B cell (primary cell): Measurements from ENCODE around the gene SLC36A4. TPM values are rescaled to one million over a fixed set of nuclear protein-coding genes. Genes with fewer than 3 reads are reported as not detected.

Experiments used
- ATAC-seq: fragments of 200-7000 bp; cut with Tn5 transposase; one replicate; pipeline ENCODE4 v1.10.0; 2021; ENCODE audit warnings: low read depth, mild to moderate bottlenecking, moderate number of reproducible peaks, moderate library complexity
- CTCF ChIA-PET: fragments of 350-600 bp; sonication (Branson Sonifier 250); formaldehyde crosslinking; loops from one replicate; lab custom pipeline; 2021; ENCODE audit warnings: antibody characterized with exemption, inconsistent platforms; lab: Charles Lee
- POLR2A ChIA-PET: fragments of 350-600 bp; sonication (Branson Sonifier 250); formaldehyde crosslinking; loops from one replicate; lab custom pipeline; 2021; ENCODE audit warnings: antibody characterized with exemption; lab: Charles Lee
- DNase-seq: peaks from one replicate; pipeline ENCODE4 v3.0.0; 2013
- H2AFZ ChIP-seq: 2 replicates; pipeline ENCODE4 v1.6.1; 2012; ENCODE audit warnings: mild to moderate bottlenecking, low read depth, low read length; ENCODE audit not compliant: insufficient read depth, poor library complexity, severe bottlenecking
- H3K27ac ChIP-seq, 2 donors: 1 replicate in 1 of 2; 2 replicates in 1 of 2; pipeline ENCODE4 v1.5.1; 2012 to 2013; ENCODE audit warnings: low read length in 2 of 2, mild to moderate bottlenecking in 2 of 2, moderate library complexity in 1 of 2
- H3K27me3 ChIP-seq, 4 experiments: fragments of 200-600 bp in 1 of 4; sonication (generic) in 1 of 4; replicated peaks in 1 of 4; 1 replicate in 2 of 4; 2 replicates in 2 of 4; pipeline versions ENCODE4 v1.6.1 to v1.7.0; 2013 to 2016; ENCODE audit warnings: low read length in 3 of 4, mild to moderate bottlenecking in 2 of 4, mixed read lengths in 1 of 4, moderate library complexity in 1 of 4; ENCODE audit not compliant: insufficient read depth in 4 of 4, control insufficient read depth in 3 of 4; ENCODE audit errors: control extremely low read depth in 1 of 4
- H3K36me3 ChIP-seq, 2 experiments: replicated peaks in 1 of 2; 1 replicate in 1 of 2; 2 replicates in 1 of 2; pipeline versions ENCODE4 v1.6.1 to v1.7.1; 2013; ENCODE audit warnings: low read length in 1 of 2; ENCODE audit not compliant: insufficient read depth in 2 of 2, control insufficient read depth in 1 of 2; ENCODE audit errors: control extremely low read depth in 1 of 2, extremely low read depth in 1 of 2
- H3K4me1 ChIP-seq, 2 donors: fragments of 200-600 bp in 1 of 2; sonication (generic) in 1 of 2; 1 replicate in 1 of 2; 2 replicates in 1 of 2; pipeline versions ENCODE4 v1.5.1 to v1.6.1; 2013 to 2017; ENCODE audit warnings: low read length in 2 of 2; ENCODE audit not compliant: control insufficient read depth in 2 of 2, insufficient read depth in 2 of 2
- H3K4me2 ChIP-seq: replicated peaks from 2 replicates; pipeline ENCODE3; 2012; ENCODE audit warnings: mild to moderate bottlenecking, low read depth, low read length; ENCODE audit not compliant: poor library complexity, severe bottlenecking
- H3K4me3 ChIP-seq, 5 experiments: fragments of 200-600 bp in 1 of 5; sonication (generic) in 1 of 5; 1 replicate in 3 of 5; 2 replicates in 2 of 5; pipeline versions ENCODE4 v1.5.1 to v1.7.0; 2011 to 2016; ENCODE audit warnings: low read length in 4 of 5, mild to moderate bottlenecking in 4 of 5, low read depth in 2 of 5, control low read depth in 1 of 5, moderate library complexity in 1 of 5; ENCODE audit not compliant: insufficient read depth in 1 of 5; ENCODE audit errors: control extremely low read depth in 1 of 5, extremely low read depth in 1 of 5
- H3K79me2 ChIP-seq: fragments of 200-600 bp; sonication (generic); one replicate; pipeline ENCODE4 v1.6.0; 2016; ENCODE audit warnings: low read length; ENCODE audit not compliant: control insufficient read depth, insufficient read depth
- H3K9ac ChIP-seq: fragments of 200-600 bp; sonication (generic); 2 replicates; pipeline ENCODE4 v1.6.1; 2017; ENCODE audit warnings: mild to moderate bottlenecking, low read length, moderate library complexity
- H3K9me3 ChIP-seq, 3 donors: one replicate each; pipeline versions ENCODE4 v1.6.1 to v1.7.1; 2013; ENCODE audit warnings: low read length in 2 of 3; ENCODE audit not compliant: control insufficient read depth in 2 of 3, insufficient read depth in 1 of 3; ENCODE audit errors: control extremely low read depth in 1 of 3
- H4K20me1 ChIP-seq: 2 replicates; pipeline ENCODE4 v1.6.0; 2012; ENCODE audit warnings: mild to moderate bottlenecking, low read length; ENCODE audit not compliant: insufficient read depth, control insufficient read depth, poor library complexity, severe bottlenecking
- H3K27ac Mint-ChIP-seq: one replicate; pipeline ENCODE4 v1.8.0; 2021; ENCODE audit warnings: mixed read lengths
- H3K27me3 Mint-ChIP-seq: one replicate; pipeline ENCODE4 v1.8.0; 2021; ENCODE audit warnings: mixed read lengths
- H3K4me1 Mint-ChIP-seq: one replicate; pipeline ENCODE4 v1.8.0; 2021; ENCODE audit warnings: mixed read lengths
- H3K4me3 Mint-ChIP-seq: one replicate; pipeline ENCODE4 v1.8.0; 2021; ENCODE audit warnings: mixed read lengths
- H3K9me3 Mint-ChIP-seq: one replicate; pipeline ENCODE4 v1.8.0; 2022; ENCODE audit warnings: mixed read lengths; ENCODE audit not compliant: insufficient read depth
- CTCF ChIP-seq: fragments of 200-600 bp; IDR thresholded peaks from one replicate; pipeline ENCODE4 v1.8.0; 2022; ENCODE audit warnings: antibody characterized with exemption, mild to moderate bottlenecking
- EZH2 ChIP-seq: IDR thresholded peaks from 2 replicates; pipeline ENCODE4 v1.6.1; 2012; ENCODE audit warnings: borderline replicate concordance, low read depth, mild to moderate bottlenecking, moderate library complexity, low read length; ENCODE audit not compliant: insufficient read depth, poor library complexity, severe bottlenecking
- WGBS: methylation state at CpG from one replicate; pipeline ENCODE4 v1.1.5; 2013; ENCODE audit warnings: missing lambda C conversion rate; ENCODE audit not compliant: insufficient coverage; 5-methylcytosine and 5-hydroxymethylcytosine counted together
- intact Hi-C: fragments of 100-400 bp; cut with micrococcal nuclease; formaldehyde crosslinking; loops from one replicate; pipeline ENCODE4 v1.10.0; 2022
- polyA plus RNA-seq: library from polyadenylated mRNA; depleted of rRNA; stranded (reverse); fragments of >200 nt; gene quantifications from 2 replicates; pipeline ENCODE4 v1.2.3, GENCODE V29; 2012
- total RNA-seq, 2 donors: library from RNA; stranded (reverse); fragments of 120-200 nt in 1 of 2; gene quantifications; 1 replicate in 1 of 2; 2 replicates in 1 of 2; pipeline versions ENCODE4 v1.2.3 to v1.2.4, GENCODE V29; 2013 to 2022

The SLC36A4 gene
- total and polyA plus RNA-seq, 2 donors (not counting 1 experiment from before 2014, with no cell fraction given) = 8.6 to 28.2 TPM

GRCh38 chr11:93132836-93133235 is 65.0 kb downstream of the SLC36A4 start:
- CTCF ChIA-PET = no interaction called here
- no peak overlapping the region for H2AFZ ChIP-seq
- ATAC-seq = no peak
- H3K9me3 ChIP-seq = no peaks in the 10 kb centered on the region
- WGBS = no CpG with 5 or more reads among the region's 1 CpG
- Mint-ChIP-seq H3K9me3 (no peaks in the 10 kb centered on the region), H3K4me1 (no peaks in the 10 kb centered on the region), H3K4me3 (no peak overlapping the region), H3K27me3 (peaks cover 9% of the 10 kb centered on the region), H3K27ac (no peak overlapping the region)
- no peak overlapping the region for H3K9ac ChIP-seq
- H3K36me3 ChIP-seq = no peaks in the 10 kb centered on the region
- TF ChIP-seq CTCF (no peak), EZH2 (no peak)
- H3K27me3 ChIP-seq = no peaks in the 10 kb centered on the region
- no peak overlapping the region for H3K4me3 ChIP-seq
- DNase-seq = no peak
- POLR2A ChIA-PET = no interaction called here
- no peaks in the 10 kb centered on the region for H4K20me1 ChIP-seq
- intact Hi-C loops = no loop called here
- H3K27ac ChIP-seq = no peak overlapping the region
- H3K4me1 ChIP-seq = no peaks in the 10 kb centered on the region
- no peaks in the 10 kb centered on the region for H3K79me2 ChIP-seq
- H3K4me2 ChIP-seq = no peak overlapping the region

- Histone ChIP-seq H4K20me1 (no peaks in the 10 kb centered on the region), H3K36me3 (no peaks in the 10 kb centered on the region), H3K4me3 (no peak overlapping the region), H3K4me2 (no peak overlapping the region), H3K4me1 (no peaks in the 10 kb centered on the region), H3K27me3 (no peaks in the 10 kb centered on the region), H3K79me2 (no peaks in the 10 kb centered on the region), H3K9ac (no peak overlapping the region), H3K27ac (no peak overlapping the region), H3K9me3 (no peaks in the 10 kb centered on the region), H2AFZ (no peak overlapping the region)
- ChIA-PET POLR2A (no interaction called here), CTCF (no interaction called here)
- Mint-ChIP-seq H3K9me3 (no peaks in the 10 kb centered on the region), H3K4me1 (no peaks in the 10 kb centered on the region), H3K27me3 (peaks cover 15% of the 10 kb centered on the region), H3K4me3 (no peak overlapping the region), H3K27ac (no peak overlapping the region)
- DNase-seq = no peak
- no peak for ATAC-seq
- 41% methylated on average over 2 of the region's 2 CpGs for WGBS
- intact Hi-C loops = no loop called here
- TF ChIP-seq CTCF = no peak
- TF ChIP-seq EZH2 = no peak
Measured at GRCh38 chr11:93131709-93132108, 66.1 kb downstream of the SLC36A4 start.
